Natural killer cell treated with Interleukin-12 subunit alpha and Interleukin-12 subunit beta and Interleukin-15 and Interleukin-18, amount 100 ng/mL, for 72 hours (primary cell): ENCODE measurements around the gene FRY. TPM values are rescaled to one million over a fixed set of nuclear protein-coding genes. Genes with fewer than 3 reads are reported as not detected.

Experiments
- ATAC-seq, 2 donors: fragments of 150-1000 bp; cut with Tn5 transposase in 1 of 2; sonication (Bioruptor Pico), chemical (Tn5 transposase) in 1 of 2; 2 replicates each; pipeline ENCODE4 v1.10.0; 2021
- DNase-seq: peaks from one replicate; pipeline ENCODE4 v3.0.0; 2022; ENCODE audit warnings: low spot score
- H3K27ac Mint-ChIP-seq, 2 donors: 1 replicate in 1 of 2; 2 replicates in 1 of 2; pipeline ENCODE4 v1.8.0; 2022; ENCODE audit warnings: mixed read lengths in 2 of 2, mild to moderate bottlenecking in 1 of 2, moderate library complexity in 1 of 2
- H3K27me3 Mint-ChIP-seq, 2 donors: 1 replicate in 1 of 2; 2 replicates in 1 of 2; pipeline ENCODE4 v1.8.0; 2022; ENCODE audit warnings: mixed read lengths in 2 of 2
- H3K36me3 Mint-ChIP-seq: one replicate; pipeline ENCODE4 v1.8.0; 2022; ENCODE audit warnings: mixed read lengths
- H3K4me1 Mint-ChIP-seq, 2 donors: 1 replicate in 1 of 2; 2 replicates in 1 of 2; pipeline ENCODE4 v1.8.0; 2022; ENCODE audit warnings: low read depth in 2 of 2, mixed read lengths in 2 of 2, mild to moderate bottlenecking in 1 of 2
- H3K4me3 Mint-ChIP-seq: one replicate; pipeline ENCODE4 v1.8.0; 2022; ENCODE audit warnings: mixed read lengths
- H3K9me3 Mint-ChIP-seq: 2 replicates; pipeline ENCODE4 v1.8.0; 2022; ENCODE audit warnings: mixed read lengths
- total RNA-seq, 2 donors: library from RNA; stranded (reverse); gene quantifications; one replicate each; pipeline ENCODE4 v1.2.3, GENCODE V29; 2022

The FRY gene
- total RNA-seq, 2 donors from 2014 or later, result 1.5 to 6.1 TPM

DNA sequence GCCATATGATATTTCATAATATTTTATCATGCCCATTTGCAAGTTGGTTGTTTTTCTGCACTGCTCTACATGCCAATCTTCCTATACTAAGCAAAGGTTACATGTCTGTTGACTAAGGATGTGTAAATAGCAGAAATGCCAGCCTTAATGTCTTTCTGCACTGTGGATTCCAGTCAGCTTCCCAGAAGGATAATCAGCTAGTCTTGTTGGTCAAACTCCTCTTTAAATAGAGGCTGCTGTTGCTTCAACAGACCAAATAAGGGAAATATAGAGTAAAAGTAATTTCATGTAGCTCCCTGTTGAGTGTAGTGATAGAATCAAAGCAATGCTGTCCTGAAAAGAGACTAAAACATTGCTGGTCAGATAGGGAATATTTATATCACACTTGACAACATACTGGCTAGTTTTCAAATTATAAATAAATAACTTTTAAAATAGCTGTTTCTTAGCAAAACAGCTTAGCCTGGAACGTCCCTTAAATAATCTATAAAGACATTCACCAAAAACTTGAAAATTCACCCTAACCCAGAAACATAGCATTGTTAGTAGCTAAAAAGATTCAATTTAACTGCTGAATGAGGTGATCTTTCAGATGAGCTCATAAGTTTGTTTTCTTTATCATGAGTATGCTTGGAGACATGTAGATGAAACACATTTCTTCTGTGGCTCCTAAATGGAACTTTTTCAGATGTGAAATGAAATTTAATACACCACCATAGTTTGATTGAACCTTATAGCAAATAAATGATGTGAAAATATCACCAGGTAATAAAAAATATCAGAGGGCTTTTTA is 56.6 kb downstream of the FRY start:
- no peaks in the 10 kb centered on the region for H3K36me3 Mint-ChIP-seq
- no peaks in the 10 kb centered on the region for H3K27me3 Mint-ChIP-seq
- H3K4me1 Mint-ChIP-seq, result peaks cover 4 to 12% of the 10 kb centered on the region in 2 donors
- DNase-seq, result no peak
- H3K27ac Mint-ChIP-seq, result no peak overlapping the region
- no peak overlapping the region for H3K4me3 Mint-ChIP-seq
- ATAC-seq, result no peak
- H3K9me3 Mint-ChIP-seq, result no peaks in the 10 kb centered on the region

DNA sequence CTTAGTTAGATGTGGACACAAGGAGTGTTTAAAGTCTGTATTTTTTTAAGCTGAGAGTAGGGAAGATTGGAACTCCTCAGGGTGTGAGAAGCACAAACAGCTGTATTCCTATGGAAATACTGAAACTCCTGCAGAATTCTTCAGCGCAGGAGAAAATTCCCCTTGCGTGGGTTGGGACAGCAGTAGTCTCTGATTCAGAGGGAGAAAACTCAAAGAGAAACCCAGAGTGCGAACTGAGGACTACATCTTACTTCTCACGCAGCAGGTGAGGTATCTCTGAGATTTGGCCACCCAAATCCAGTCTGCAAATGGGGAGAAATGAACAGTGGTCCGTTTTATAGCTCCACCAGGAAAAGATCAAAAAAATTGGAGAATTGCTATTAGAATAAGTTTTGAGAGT is 60.9 kb downstream of the FRY start:
- H3K4me1 Mint-ChIP-seq, result peaks cover 4 to 8% of the 10 kb centered on the region in 2 donors
- no peaks in the 10 kb centered on the region for H3K27me3 Mint-ChIP-seq
- DNase-seq (no peak), ATAC-seq (no peak)
- no peak overlapping the region for H3K27ac Mint-ChIP-seq
- no peak overlapping the region for H3K4me3 Mint-ChIP-seq
- no peaks in the 10 kb centered on the region for H3K36me3 Mint-ChIP-seq
- H3K9me3 Mint-ChIP-seq, result no peaks in the 10 kb centered on the region

DNA sequence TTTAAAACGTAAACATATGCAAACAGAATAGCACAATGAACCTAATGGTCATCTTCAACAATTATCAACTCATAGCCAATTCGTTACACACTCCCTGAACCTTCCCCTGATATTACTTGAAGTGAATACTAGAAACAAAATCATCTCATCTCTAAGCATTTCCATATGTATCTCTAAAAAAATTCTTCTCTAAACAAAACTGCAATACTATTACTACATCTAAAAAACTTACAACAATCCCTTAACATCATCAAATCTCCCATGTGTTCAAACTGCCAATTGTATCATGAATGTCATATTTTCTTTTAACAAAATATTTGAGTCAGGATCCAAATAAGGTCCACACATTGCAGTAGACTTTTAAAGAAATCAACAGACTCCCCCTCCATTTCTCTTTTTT is 61.4 kb downstream of the FRY start:
- Mint-ChIP-seq H3K4me3 (no peak overlapping the region), H3K27ac (no peak overlapping the region), H3K4me1 (peaks cover 4 to 8% of the 10 kb centered on the region in 2 donors), H3K27me3 (no peaks in the 10 kb centered on the region), H3K9me3 (no peaks in the 10 kb centered on the region), H3K36me3 (no peaks in the 10 kb centered on the region)
- no peak for DNase-seq
- no peak for ATAC-seq

DNA sequence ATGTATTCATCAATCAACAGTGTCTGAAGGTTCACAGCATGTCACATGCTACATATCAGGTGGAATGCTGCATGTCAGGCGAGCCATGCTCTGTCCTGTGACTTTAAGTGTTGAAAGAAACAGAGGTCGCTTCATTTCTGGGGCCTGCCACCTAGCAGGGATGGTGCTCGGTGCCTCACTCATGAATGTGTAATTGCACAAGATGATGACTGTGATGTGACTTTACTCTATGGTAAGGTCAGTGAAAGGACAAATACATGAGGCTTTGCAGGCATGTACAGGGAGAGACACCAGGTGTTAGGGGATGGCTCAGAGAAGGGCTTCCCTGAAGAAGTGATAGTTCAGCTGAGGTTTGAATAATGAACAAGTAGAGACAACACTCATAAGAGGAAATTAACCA is 66.7 kb downstream of the FRY start:
- Mint-ChIP-seq H3K27me3 (no peaks in the 10 kb centered on the region), H3K4me3 (no peak overlapping the region), H3K27ac (no peak overlapping the region), H3K4me1 (no peaks in the 10 kb centered on the region), H3K9me3 (no peaks in the 10 kb centered on the region), H3K36me3 (no peaks in the 10 kb centered on the region)
- DNase-seq (no peak), ATAC-seq (no peak)

DNA sequence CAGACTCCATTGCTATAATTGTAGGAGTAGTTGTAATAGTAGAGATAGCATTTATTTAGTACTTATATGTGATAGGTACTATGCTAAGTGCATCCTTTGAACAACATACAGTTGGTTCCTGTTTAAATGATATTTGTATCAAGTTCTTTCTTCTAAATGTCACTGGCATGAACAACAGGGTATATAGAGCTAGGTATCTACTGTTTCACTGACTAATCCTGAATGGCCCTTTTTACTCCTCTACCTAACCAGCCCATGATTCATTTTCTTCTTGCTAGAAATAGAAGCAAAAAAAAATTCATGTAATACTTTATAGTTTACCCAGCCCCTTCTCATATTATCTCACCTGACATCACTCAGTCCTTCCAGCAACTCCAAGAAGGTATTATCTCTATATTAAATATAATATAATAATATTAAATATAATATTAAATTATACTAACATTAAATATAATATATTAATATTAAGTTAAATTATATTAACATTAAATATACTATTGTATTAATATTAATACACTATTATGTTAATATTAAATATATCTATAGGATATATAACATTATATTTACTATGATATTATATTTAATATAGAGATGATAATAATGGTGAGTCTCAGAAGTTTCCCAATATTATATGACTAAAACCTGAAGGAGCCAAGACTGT is 74.2 kb downstream of the FRY start:
- Mint-ChIP-seq H3K36me3 (no peaks in the 10 kb centered on the region), H3K9me3 (no peaks in the 10 kb centered on the region), H3K27me3 (no peaks in the 10 kb centered on the region), H3K4me1 (no peaks in the 10 kb centered on the region), H3K4me3 (no peak overlapping the region), H3K27ac (no peak overlapping the region)
- DNase-seq, result no peak
- ATAC-seq, result no peak

DNA sequence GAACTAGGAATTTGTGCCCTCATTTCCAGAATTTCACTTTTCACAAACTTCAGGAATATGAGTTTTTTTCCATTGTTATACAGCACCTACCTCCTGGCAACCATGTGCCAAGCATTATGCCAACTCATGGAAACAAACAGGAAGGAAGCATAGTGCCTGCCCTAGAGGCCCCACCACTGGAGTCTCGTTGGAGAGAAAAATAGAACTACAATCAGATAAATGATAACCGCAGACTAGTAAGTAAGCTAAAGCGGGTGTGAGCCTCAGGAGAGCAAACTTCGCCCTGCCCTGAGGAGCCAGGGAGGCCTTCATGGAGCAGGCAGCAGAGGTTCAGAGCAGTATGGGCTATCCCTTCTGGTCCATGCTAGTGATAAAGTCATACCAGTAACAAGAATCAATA is 75.9 kb downstream of the FRY start:
- Mint-ChIP-seq H3K4me3 (no peak overlapping the region), H3K27ac (no peak overlapping the region), H3K9me3 (no peaks in the 10 kb centered on the region), H3K4me1 (no peaks in the 10 kb centered on the region), H3K36me3 (no peaks in the 10 kb centered on the region), H3K27me3 (no peaks in the 10 kb centered on the region)
- peak in 1 of 2 donors; percentile 9 for ATAC-seq
- no peak for DNase-seq

DNA sequence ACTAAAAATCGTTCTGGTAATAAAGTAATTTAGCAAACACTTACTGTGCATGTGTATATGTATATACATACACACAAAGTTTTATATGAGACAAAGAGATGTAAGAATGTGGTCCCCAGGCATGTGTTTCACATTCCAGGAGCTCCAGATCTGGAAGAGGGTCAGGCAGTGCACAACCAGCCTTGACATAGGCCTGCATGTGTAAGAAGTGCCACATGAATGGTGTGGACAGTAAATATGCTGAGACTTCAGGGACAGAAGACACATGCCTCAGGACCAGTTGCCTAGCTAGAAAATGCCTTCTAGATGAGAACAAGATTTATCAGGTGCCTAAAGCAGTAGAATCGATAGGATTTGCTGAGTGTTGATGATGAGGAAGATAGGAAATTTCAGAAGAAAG is 76.4 kb downstream of the FRY start:
- Mint-ChIP-seq H3K27me3 (no peaks in the 10 kb centered on the region), H3K27ac (no peak overlapping the region), H3K4me3 (no peak overlapping the region), H3K4me1 (no peaks in the 10 kb centered on the region), H3K9me3 (no peaks in the 10 kb centered on the region), H3K36me3 (no peaks in the 10 kb centered on the region)
- no peak for DNase-seq
- ATAC-seq, result no peak

DNA sequence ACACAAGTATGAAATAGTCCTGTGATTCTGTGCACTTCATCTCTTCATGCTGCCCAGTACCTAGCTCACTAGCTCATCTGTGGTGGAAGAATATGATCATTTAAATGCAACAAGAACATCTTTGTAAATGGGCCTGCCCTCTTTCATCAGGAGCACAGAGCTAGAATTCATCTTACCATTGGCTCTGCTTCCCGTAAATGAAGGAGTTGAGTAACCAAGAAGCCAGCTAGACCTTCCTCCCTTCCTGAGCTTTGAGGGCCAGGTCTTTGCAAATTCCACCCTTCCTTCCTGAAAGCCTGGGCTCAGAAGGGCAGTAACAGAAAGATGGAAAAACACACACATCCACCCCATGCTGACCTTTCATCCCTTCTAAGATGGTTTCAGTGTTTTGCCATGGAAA is 82.0 kb downstream of the FRY start:
- ATAC-seq (no peak), DNase-seq (no peak)
- H3K4me1 Mint-ChIP-seq, result peaks cover 0 to 8% of the 10 kb centered on the region in 2 donors

DNA sequence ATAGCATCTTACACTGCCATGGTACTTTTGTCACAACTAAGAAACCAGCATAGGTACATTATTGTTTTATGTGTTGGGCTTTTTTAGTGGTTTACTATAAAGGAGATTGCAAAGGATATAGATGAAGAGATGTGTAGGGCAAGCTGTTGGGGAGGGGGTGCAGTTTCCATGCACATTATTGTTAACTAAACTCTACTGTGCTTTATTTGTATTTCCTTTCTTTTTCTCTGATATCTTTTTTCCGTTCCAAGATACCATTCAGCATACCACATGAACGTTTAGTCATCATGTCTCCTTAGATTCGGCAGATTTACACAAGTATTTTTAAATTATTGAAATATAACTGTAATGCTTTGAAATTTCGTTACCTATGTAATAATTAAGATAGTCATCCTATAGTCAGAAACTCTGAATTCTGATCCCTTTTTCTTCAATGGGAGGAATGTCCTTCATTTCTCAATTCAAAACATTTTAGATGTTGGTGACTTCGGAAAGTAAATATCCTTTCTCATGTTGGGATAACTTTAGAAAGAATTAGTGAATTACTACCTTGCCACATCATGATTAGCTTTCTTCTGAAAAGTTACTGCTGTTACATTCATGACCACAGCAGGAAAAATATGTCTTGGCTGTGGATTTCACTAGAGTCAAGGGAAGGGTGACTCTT is 82.8 kb downstream of the FRY start:
- no peak overlapping the region for H3K27ac Mint-ChIP-seq
- peaks cover 0 to 8% of the 10 kb centered on the region in 2 donors for H3K4me1 Mint-ChIP-seq
- H3K9me3 Mint-ChIP-seq, result no peaks in the 10 kb centered on the region
- ATAC-seq (no peak), DNase-seq (no peak)
- no peaks in the 10 kb centered on the region for H3K36me3 Mint-ChIP-seq
- no peaks in the 10 kb centered on the region for H3K27me3 Mint-ChIP-seq
- H3K4me3 Mint-ChIP-seq, result no peak overlapping the region

More for the DNA sequence above, 82.0 kb downstream of the FRY start:
- Mint-ChIP-seq H3K27ac (no peak overlapping the region), H3K4me3 (no peak overlapping the region), H3K36me3 (no peaks in the 10 kb centered on the region), H3K9me3 (no peaks in the 10 kb centered on the region), H3K27me3 (no peaks in the 10 kb centered on the region)

DNA sequence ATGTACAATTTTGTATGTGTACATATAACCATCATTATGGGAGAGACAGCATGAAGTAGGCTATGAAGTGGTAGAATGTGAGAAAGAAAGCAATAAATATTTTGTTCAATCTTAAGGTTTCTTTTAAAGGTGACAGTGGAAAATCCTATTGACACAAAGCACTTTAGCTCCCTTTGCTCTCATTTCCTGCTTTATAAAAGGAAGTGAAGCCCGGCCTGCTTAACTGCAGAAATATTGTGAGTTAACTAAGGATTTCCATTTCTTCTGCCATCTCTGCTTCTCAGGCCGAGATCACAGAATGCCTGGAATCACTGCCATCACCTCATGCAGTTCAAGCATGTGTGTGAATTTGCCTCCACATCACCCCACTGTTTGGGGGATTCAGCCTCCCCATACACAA is 83.5 kb downstream of the FRY start:
- no peaks in the 10 kb centered on the region for H3K27me3 Mint-ChIP-seq
- DNase-seq, result no peak
- H3K4me1 Mint-ChIP-seq, result peaks cover 0 to 8% of the 10 kb centered on the region in 2 donors
- H3K4me3 Mint-ChIP-seq, result no peak overlapping the region
- H3K9me3 Mint-ChIP-seq, result no peaks in the 10 kb centered on the region
- no peaks in the 10 kb centered on the region for H3K36me3 Mint-ChIP-seq
- ATAC-seq, result no peak
- H3K27ac Mint-ChIP-seq, result no peak overlapping the region

DNA sequence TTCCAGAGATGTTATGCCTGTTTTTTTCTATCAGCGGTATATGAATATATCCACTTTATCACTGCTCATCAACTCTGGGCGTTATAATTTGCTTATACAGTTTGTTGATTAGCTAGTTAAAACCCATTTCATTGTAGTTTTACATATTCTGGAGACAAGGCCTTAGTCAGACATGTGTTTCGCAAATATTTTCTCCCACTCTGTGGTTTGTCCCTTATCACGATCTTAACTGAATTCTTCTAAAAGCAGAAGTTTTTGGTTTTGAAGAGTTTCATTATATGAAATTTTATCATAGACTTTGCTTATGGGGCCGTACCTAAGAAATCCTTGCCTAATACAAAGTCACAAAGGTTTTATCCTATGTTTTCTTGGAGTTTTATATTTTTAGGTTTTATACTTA is 84.6 kb downstream of the FRY start:
- no peaks in the 10 kb centered on the region for H3K27me3 Mint-ChIP-seq

DNA sequence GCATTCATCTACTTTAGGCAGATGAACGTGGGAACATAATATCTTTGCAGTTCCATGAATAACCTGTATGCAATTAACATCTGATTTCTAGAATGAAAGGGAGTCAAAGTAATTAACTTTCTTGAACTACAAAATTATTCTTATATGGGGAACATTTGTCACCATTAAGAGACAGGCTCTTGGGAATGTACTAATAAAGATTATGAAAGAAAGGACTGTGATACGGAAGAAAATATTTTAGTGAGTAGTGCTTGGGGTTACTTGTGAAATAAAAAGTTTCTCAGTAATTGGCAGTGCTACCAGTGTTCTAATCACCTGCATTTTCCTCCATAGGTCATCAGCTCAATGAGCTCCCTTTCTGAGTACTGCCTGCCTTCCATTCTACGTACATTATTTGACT is 85.4 kb downstream of the FRY start:
- Mint-ChIP-seq H3K4me3 (no peak overlapping the region), H3K36me3 (peaks cover 9% of the 10 kb centered on the region), H3K4me1 (peaks cover 0 to 18% of the 10 kb centered on the region in 2 donors), H3K27me3 (no peaks in the 10 kb centered on the region), H3K9me3 (no peaks in the 10 kb centered on the region), H3K27ac (no peak overlapping the region)
- no peak for DNase-seq
- ATAC-seq, result no peak

More for the DNA sequence above, 84.6 kb downstream of the FRY start:
- peaks cover 1% of the 10 kb centered on the region for H3K36me3 Mint-ChIP-seq
- H3K9me3 Mint-ChIP-seq, result no peaks in the 10 kb centered on the region
- peaks cover 0 to 11% of the 10 kb centered on the region in 2 donors for H3K4me1 Mint-ChIP-seq
- ATAC-seq (no peak), DNase-seq (no peak)
- H3K4me3 Mint-ChIP-seq, result no peak overlapping the region
- no peak overlapping the region for H3K27ac Mint-ChIP-seq

DNA sequence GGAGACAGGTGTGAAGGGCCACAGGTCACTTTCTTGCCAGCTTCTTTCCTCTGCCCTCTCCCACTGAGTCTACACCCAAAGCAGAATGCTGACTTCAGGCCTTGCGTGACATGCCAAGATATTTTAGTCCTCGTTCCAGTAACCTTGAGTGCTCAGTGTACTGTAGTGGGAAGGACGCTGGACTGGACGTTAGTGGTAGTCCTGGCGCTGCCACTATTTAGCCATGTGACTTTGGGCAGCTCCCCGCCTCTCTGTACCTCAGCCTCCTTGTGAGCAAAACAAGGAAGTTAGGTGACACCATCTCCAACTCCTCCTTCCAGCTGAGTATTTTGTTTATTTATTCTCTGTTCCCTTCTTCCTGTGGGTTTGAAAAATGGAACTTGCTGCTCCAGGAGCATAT is 86.1 kb downstream of the FRY start:
- H3K27me3 Mint-ChIP-seq, result no peaks in the 10 kb centered on the region
- H3K9me3 Mint-ChIP-seq, result peaks cover 3% of the 10 kb centered on the region
- H3K4me1 Mint-ChIP-seq, result peaks cover 0 to 18% of the 10 kb centered on the region in 2 donors
- no peak for ATAC-seq
- no peak for DNase-seq
- H3K4me3 Mint-ChIP-seq, result no peak overlapping the region
- H3K27ac Mint-ChIP-seq, result no peak overlapping the region
- H3K36me3 Mint-ChIP-seq, result peaks cover 12% of the 10 kb centered on the region

DNA sequence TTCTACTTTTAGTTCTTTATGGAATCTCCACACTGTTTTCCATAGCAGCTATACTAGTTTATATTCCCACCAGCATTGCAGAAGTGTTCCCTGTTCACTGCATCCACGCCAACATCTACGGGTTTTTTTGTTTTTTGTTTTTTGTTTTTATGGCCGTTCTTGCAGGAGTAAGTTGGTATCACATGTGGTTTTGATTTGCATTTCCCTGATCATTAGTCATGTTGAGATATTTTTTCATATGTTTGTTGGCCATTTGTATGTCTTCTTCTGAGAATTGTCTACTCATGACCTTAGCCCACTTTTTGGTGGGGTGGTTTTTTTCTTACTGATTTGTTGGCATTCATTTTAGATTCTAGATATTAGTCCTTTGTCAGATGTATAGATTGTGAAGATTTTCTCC is 89.7 kb downstream of the FRY start:
- H3K4me1 Mint-ChIP-seq, result peaks cover 0 to 10% of the 10 kb centered on the region in 2 donors
- DNase-seq (no peak), ATAC-seq (no peak)
- no peaks in the 10 kb centered on the region for H3K27me3 Mint-ChIP-seq
- H3K4me3 Mint-ChIP-seq, result peak overlapping the region; percentile 27
- peaks cover 3% of the 10 kb centered on the region for H3K9me3 Mint-ChIP-seq
- peaks cover 13% of the 10 kb centered on the region for H3K36me3 Mint-ChIP-seq
- peak overlapping the region in 1 of 2 donors; percentile 11 for H3K27ac Mint-ChIP-seq
